GM19193 (cell line): ENCODE results near the gene CPM.

Experiments used
- POLR2A ChIP-seq: IDR thresholded peaks from 4 replicates; pipeline ENCODE4 v1.6.1; 2011; ENCODE audit not compliant: insufficient read depth, insufficient read length; ENCODE audit errors: extremely low read depth

Gene CPM

DNA sequence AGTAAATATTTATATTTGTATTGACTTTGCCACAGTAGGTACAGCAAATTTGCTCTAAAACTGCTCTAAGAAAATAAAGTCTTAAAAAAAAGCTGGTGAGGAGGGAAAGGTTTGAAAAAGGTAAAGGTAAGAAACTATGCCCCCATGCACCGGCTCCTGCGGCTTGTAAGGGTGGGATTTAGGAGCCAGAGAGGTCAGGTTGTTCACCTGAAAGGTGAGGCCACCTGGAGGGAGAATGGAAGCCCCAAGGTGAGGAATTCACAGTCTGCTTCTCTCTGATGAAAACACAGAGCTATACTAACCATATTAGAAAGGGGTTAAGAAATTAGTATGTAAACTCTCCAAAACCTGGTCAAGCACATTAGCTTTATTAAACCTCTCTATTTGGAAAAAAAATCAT, 31.8 kb downstream of the CPM start:
- no peak for TF ChIP-seq POLR2A

DNA sequence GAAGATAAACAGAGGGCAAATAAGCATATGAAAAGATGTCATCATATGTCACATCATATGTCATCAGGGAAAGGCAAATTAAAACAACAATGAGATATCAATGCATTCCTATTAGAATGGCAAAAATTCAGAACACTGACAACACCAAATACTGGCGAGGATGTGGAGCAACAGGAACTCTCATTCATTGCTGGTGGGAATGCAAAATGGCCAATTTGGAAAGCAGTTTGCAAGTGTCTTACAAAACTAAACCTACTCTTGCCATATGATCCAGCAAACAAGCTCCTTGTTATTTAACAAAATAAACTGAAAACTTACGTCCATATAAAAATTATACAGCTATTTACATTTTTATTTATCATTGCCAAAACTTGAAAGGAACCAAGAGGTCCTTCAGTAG, 32.7 kb downstream of the CPM start:
- no peak for TF ChIP-seq POLR2A

DNA sequence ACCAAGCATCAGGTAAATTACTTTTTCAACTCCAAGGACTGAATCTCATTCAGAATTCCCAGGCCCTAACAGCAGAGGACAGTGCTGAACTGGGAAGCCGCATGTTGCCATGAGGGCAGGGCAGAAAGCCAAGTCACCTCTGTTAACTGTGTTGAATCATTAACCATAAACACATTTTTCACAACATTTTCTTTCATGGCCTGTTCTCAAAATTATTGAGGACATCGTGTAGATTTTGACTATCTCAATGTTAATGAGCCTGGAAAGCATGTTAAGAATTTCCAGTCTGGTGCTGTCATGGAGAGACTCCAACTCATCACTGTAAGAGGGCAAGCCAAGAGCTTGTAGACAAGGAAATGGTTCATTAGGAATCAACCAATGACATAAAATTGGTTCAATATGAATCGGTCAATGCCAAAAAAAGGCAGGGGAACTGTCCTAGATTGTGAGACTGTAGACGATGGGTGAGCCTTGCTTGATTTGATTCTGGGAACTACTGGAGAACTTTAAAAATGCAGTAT, 33.7 kb downstream of the CPM start:
- TF ChIP-seq POLR2A: no peak

DNA sequence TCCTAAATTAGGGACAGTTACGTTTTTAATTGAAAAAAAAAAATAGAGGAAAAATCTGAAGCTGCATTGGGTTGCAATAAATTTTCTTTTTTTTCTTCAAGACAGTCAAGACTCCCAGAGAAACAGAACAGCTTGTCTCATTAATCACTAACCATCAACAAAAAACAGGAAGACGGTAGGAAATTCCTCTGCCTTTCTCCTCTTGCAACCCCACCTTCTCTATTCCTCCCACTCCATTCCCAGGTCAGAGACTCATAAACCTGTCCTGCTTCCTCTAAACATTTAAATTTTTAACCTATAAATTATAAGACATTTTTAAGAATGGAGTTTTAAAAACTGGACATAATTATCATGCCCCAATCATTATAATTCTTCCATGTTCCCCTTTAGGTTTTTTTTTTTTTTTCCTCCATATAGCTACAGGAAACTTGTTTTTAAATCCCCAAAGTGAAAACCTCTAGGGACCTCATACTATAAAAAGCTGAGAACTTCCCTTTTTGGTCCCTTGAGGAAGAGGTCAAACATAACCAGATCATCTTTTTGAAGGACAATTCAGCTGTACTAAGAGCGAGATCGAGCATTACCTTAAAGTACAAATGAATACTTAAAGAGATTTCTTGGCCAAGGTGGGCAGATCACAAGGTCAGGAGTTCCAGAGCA, 36.0 kb downstream of the CPM start:
- no peak for TF ChIP-seq POLR2A

DNA sequence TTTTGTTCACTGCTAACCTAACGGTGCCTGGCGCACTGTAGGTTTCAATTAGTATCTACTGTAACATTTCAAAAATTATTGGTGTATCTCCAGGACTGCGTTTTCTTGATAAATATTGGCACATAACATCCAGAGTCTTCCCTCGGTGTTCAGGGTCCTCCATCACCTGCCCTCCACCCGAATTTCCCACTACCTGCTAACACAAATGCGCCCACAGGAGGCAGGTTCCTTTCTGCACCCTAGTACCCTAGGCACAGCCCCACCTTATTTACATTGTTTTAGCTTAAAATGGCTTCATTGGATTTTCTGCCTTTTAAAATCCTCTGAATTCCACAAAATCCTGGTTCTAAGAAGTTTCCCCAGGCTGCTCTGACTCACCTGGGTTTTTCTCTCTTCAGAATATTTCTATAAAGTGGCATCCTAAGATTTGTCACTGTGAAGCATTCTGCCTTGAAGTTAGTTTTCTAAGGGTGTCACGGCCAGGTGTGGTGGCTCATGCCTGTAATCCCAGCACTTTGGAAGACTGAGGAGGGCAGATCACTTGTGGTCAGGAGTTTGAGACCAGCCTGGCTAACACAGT, 38.6 kb downstream of the CPM start:
- no peak for TF ChIP-seq POLR2A

DNA sequence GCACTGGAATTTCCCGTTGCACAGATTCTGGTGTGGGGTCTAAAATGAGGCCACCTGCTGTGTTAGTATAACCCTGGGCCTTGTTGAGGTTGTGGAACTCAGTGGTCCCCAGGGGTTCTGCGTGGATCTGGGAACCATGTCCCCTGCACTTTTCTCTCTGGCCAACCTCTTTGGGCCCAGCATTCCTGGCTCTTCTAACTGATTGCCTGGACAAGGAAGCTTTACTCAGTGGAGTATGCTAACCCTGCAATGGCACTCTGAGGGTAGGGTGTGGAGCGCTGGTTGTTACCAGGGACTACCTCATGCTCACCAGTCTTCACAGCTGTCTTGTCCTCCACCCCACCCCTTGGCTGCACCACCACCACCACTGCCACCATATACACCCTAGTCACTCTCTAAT, 39.2 kb downstream of the CPM start:
- TF ChIP-seq POLR2A: no peak

DNA sequence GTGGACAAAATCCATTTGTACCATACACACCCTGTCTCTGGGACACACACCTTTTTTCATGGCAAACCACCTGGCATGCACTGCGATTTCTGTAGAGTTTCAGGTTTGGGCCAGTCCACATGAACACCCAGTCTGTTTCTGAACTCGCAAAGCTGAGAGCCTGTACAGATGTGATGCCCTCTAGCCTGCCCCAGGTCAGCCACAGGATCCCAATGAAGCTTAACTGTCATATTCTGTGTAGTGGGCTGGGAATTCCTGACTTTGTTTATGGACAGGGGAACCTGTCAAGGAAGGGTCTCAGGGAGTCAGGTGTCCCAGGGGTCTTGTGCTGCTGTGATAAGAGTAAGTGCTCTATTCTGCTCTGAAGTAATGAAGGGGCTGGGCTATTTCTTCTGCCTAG, 39.8 kb downstream of the CPM start:
- TF ChIP-seq POLR2A: no peak

DNA sequence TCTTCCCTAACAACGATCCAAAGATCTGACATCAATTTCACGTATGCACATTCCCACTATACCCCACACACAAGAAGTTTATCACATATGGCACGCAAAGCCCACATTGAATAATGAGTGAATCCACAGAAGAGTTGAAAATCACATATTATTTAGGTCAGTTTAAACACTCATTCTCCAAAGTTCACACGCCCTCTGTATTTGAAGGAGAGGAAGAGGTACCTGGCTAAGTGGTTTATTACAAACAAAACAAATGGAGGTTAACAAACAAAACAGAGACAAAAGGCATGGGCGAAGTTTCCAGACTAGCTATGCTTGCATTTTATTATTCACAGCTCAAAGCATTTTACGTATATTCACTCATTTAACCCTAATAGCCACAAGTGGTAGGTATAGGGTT, 41.8 kb downstream of the CPM start:
- TF ChIP-seq POLR2A: no peak

DNA sequence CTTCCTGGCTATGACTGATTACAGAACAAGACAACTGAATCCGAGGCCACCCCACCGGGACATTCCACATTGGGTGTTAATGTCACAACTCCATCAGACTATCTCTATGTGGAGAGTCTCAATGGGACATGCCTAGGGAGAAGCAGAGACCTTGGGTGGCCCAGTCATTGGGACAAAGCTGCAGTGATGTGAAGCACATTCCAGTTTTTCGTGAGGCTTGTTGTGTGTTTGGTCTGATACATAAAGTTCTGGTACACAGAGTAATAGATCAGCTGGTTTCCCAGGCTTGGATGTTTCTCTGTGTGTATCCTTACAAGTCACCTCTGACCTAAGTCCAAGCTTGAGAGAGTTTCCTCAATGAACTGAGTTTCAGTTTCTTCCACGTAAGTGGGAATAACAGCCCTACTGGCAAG, 42.3 kb downstream of the CPM start:
- no peak for TF ChIP-seq POLR2A

DNA sequence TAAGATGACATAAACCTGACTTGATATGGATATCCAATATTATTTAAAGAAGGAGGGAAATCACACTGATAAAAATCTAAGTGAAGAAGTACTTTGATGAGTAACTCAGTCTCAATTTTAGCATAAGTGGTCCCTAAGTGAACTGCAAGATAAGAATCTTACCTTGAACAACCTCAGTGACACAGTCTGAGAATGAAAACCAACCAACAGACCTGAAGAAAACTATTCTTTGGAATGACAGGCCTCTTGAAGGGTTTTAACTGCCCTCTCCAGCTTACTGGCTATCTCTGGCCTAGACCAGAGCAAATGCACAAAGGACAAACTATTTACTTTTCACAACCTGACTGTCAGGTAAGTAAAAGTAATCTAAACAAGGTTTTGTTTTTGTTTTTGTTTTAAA, 44.7 kb downstream of the CPM start:
- no peak for TF ChIP-seq POLR2A

DNA sequence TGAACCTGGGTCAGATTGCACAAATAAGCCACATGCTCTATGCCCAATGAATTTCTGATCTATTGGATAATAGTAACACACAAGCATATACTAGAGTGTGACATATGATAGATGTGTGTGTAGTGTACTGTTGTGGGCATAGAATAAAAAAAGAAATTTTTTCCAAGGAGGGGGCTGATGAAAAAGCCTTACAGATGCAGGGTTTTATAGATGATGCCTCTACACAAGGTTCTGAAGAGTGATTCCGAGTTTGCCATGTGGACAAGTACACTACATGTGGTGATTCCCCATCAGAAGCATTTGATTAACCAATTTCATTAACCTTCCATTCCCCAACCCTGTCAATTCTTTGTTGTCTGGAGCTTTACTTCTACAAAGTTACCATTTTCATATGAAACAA, 45.3 kb downstream of the CPM start:
- no peak for TF ChIP-seq POLR2A

DNA sequence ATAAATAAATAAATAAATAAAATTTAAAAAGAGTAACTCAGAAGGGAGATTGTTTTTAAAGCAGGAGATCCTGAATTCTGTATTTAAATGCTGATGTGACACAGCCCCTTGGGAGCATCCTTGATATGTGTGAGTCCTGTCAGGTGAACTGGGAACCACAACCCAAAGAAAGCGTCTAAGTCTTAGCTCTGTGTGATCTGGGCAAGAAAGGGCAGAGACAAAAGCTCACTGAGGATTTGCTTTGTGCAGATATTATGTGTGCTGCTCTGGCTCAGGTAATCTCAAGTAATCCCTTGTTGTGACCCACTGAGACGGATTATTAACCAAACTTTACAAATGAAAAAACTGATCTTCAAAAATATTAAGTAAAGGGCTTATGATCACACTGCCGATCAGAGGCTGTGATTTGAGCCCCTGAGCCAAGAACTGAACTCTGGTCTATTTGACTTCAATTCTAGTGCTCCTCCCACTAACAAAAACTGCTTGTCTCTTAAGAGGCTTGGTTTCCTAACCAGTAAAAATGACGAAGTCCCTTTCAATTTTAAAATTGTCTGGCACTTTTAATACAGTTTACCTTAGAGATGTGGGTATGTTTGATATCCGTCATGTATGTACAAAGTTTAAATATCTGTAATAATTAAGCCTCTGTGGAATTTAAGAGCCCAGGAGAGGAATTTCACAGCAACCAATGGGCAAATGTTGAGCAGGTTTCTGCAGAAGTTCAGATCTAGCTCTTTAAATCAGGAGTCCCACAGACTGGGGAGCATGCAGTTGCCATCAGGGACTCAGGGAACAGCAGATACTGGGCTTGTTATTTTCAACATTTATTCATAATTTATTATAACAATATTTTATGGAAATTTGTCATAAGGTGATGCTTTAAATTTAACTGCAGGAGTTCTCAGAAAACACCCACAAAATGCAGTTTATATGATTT, 46.1 kb downstream of the CPM start:
- TF ChIP-seq POLR2A: no peak

DNA sequence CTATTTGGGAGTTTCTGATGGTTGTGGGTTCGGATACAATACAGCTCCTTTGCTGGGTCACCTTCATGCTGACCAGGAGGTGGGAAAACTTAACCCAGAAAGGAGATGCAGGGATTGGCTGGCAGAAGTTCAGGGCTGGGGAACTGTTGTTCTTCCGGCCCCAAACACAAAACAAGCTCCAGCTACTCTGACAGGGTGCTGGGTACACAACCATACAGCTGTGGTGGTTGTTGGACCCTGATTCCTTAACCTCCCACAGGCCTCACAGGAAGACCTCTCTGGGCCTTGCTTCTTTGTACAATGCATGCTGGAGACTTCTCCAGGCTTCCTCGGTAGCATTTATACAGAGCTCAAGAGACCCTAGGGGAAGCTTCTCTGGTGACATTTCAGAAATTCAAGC, 47.6 kb downstream of the CPM start:
- TF ChIP-seq POLR2A: no peak

DNA sequence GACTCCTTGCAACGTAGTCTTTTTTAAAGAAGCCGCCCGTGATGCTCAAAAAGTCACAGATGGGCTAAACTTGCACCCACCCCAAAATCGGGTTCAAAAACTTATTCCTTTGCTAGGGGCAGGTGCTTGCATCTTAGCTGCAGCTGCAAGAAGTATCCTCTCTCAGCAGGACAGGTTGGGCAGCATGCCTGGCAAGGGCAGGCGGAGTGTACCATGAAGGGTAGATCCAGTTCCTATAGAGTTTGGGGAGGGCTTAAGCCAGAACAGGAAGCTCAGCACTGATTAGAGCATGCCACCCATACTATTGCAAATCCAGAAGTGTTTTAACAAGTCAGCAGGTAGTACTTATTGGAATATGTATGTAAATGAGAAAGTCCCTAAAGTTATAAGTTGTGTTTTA, 48.7 kb downstream of the CPM start:
- TF ChIP-seq POLR2A: no peak

DNA sequence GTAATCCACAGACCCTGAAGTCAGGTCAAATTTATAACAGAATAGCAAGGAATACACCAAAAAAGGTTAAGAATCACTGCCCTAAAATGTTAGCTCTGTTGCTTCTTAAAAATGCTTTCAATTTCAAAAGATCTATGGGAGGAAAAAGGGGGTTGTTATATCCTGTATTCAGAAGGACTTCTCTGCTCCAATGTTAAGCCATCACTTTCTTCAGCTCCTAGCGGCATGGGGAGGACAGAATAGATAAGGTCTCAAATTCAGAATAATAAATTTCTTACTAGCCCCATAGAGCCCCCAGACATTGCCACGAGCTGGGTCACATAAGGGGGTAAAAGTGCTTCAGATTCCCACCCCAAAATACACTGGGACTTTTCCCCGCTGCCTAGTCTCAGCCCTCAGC, 49.8 kb downstream of the CPM start:
- TF ChIP-seq POLR2A: no peak
